ENCODE data around the gene GFRA1. TPM values are rescaled to one million over a fixed set of nuclear protein-coding genes. Genes with fewer than 3 reads are reported as not detected.
"Not testable (repeated sequence)": the region's sequence is repeated elsewhere in the genome, so short reads cannot be mapped to it uniquely, and the experiment has no call there.

GFRA1 gene
- total RNA-seq, 3 donors from 2014 or later, result 0.03 to 0.11 (median 0.08) TPM

- DNase-seq (no peak), ATAC-seq (no peak)
- Mint-ChIP-seq H3K4me3 (no peak overlapping the region), H3K27me3 (ENCODE audit: low read depth) (peaks cover 2% of the 10 kb centered on the region), H3K9me3 (peaks cover 3% of the 10 kb centered on the region), H3K4me1 (ENCODE audit: low read depth) (no peaks in the 10 kb centered on the region), H3K36me3 (ENCODE audit: insufficient read depth) (no peaks in the 10 kb centered on the region)
These were observed 89.1 kb downstream of the GFRA1 start for GRCh38 chr10:116183733-116184511.

DNA sequence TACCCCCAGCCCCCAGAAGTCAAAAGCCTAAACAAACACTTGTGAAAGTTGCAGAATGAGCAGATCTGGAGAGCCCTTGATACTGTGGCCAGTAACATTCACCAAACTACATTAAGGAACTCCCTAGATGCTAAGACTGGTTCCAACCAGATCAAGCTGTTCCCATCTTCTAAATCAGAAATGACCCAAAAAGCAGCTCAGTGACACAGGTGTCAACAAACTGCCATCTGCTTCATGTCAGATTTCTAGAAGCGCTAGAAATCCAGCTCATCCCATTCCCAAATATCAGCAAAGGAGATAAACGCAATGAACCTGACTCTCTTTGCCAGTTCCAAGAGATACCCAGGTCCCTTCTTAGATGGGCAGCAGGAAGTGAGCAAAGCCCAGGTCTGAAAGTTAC is 90.6 kb downstream of the GFRA1 start:
- H3K4me1 Mint-ChIP-seq (ENCODE audit: low read depth), result no peaks in the 10 kb centered on the region
- H3K9me3 Mint-ChIP-seq, result peaks cover 3% of the 10 kb centered on the region
- no peaks in the 10 kb centered on the region for H3K36me3 Mint-ChIP-seq (ENCODE audit: insufficient read depth)
- DNase-seq (no peak), ATAC-seq (no peak)
- H3K4me3 Mint-ChIP-seq, result no peak overlapping the region
- peaks cover 2% of the 10 kb centered on the region for H3K27me3 Mint-ChIP-seq (ENCODE audit: low read depth)

GRCh38 chr10:116178086-116178605 is 94.9 kb downstream of the GFRA1 start:
- Mint-ChIP-seq H3K4me3 (no peak overlapping the region), H3K9me3 (peaks cover 3% of the 10 kb centered on the region), H3K36me3 (ENCODE audit: insufficient read depth) (no peaks in the 10 kb centered on the region), H3K4me1 (ENCODE audit: low read depth) (no peaks in the 10 kb centered on the region), H3K27me3 (ENCODE audit: low read depth) (peaks cover 2% of the 10 kb centered on the region)
- ATAC-seq (no peak), DNase-seq (no peak)

- Mint-ChIP-seq H3K4me3 (no peak overlapping the region), H3K9me3 (peaks cover 3% of the 10 kb centered on the region), H3K4me1 (ENCODE audit: low read depth) (no peaks in the 10 kb centered on the region), H3K27me3 (ENCODE audit: low read depth) (peaks cover 2% of the 10 kb centered on the region), H3K36me3 (ENCODE audit: insufficient read depth) (no peaks in the 10 kb centered on the region)
- no peak for ATAC-seq
- no peak for DNase-seq
These were observed 97.8 kb downstream of the GFRA1 start for GRCh38 chr10:116175231-116175630.

- no peaks in the 10 kb centered on the region for H3K4me1 Mint-ChIP-seq (ENCODE audit: low read depth)
- peaks cover 4% of the 10 kb centered on the region for H3K9me3 Mint-ChIP-seq
- no peaks in the 10 kb centered on the region for H3K27me3 Mint-ChIP-seq (ENCODE audit: low read depth)
- no peak overlapping the region for H3K4me3 Mint-ChIP-seq
- no peaks in the 10 kb centered on the region for H3K36me3 Mint-ChIP-seq (ENCODE audit: insufficient read depth)
- ATAC-seq (no peak), DNase-seq (no peak)
These were observed 101.5 kb downstream of the GFRA1 start for GRCh38 chr10:116171505-116171904.

- ATAC-seq (no peak), DNase-seq (no peak)
- no peak overlapping the region for H3K4me3 Mint-ChIP-seq
- H3K4me1 Mint-ChIP-seq (ENCODE audit: low read depth), result no peaks in the 10 kb centered on the region
- no peaks in the 10 kb centered on the region for H3K27me3 Mint-ChIP-seq (ENCODE audit: low read depth)
- no peaks in the 10 kb centered on the region for H3K36me3 Mint-ChIP-seq (ENCODE audit: insufficient read depth)
- peaks cover 4% of the 10 kb centered on the region for H3K9me3 Mint-ChIP-seq
These were observed 102.2 kb downstream of the GFRA1 start for GRCh38 chr10:116170815-116171250.

DNA sequence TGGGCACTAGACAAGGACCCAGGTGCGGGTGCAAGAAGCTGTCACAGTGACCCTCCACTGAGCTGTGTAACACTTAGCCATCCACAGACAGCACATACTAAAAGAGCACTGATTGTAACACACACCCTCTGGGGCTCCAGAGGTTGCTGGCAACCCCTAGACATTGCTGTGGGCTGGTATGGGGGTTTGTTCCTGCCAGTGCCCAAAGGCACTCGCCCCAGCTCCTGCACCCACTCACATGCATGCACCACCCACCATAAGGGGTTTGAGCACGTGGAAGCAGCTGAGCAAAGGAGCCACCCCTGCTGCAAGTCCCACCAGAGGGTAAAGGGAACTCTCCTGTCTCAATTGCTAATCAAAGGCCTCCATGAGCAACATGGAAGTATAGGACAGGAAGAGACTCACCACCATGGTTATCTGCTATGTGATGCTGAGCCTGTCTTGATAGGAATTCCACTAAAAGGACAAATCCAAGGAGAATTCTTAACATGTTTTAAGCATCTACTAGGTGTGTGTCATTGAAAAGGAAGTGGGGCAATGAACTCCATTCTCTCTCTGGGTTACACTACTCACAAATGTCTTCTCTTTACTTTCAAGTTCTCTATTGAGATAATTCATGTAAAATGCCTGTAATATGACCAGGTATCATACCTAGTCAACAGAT is 103.1 kb downstream of the GFRA1 start:
- no peak for ATAC-seq
- H3K27me3 Mint-ChIP-seq (ENCODE audit: low read depth), result no peaks in the 10 kb centered on the region
- no peaks in the 10 kb centered on the region for H3K36me3 Mint-ChIP-seq (ENCODE audit: insufficient read depth)
- H3K4me3 Mint-ChIP-seq, result no peak overlapping the region
- H3K9me3 Mint-ChIP-seq, result peaks cover 4% of the 10 kb centered on the region
- no peaks in the 10 kb centered on the region for H3K4me1 Mint-ChIP-seq (ENCODE audit: low read depth)
- DNase-seq, result no peak

DNA sequence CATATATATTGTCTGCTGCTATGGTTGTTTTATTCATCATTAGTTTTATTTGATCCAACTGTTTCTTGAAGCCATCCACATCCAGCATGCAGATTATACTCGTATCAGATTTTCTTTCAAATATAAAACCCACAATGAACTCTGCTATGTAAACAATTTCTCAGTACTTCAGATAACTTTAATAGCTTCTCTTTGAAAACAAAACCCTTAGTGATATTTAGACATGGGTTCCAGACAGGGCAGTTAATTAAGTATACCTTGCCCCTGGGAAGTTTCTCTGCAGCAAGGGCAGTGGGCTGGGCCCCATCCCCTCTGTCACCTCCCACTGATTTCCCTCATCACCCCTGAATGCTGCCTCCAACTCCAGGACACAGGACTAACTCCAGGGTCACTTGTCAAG is 104.3 kb downstream of the GFRA1 start:
- Mint-ChIP-seq H3K36me3 (ENCODE audit: insufficient read depth) (no peaks in the 10 kb centered on the region), H3K9me3 (peaks cover 4% of the 10 kb centered on the region), H3K27me3 (ENCODE audit: low read depth) (no peaks in the 10 kb centered on the region), H3K4me1 (ENCODE audit: low read depth) (no peaks in the 10 kb centered on the region), H3K4me3 (no peak overlapping the region)
- DNase-seq (no peak), ATAC-seq (no peak)

DNA sequence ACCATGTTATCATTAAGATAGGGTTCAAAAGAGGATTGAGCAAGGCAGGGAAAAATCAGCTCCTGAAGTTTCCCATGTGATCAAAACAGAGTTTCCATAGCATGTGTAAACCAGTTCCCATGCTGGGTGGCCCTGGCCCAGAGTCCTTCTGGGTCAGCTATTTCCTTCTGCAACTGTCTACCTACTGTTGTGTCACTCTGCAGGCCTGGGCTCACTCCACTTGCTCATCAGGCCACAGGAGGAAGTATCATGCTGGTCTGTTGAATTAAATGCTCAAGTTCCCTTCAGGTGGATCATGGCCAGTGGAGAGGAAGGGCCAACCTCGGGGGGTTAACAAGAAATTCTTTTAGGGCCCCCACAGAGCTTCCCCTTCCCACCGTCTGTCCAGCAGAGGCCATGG is 104.7 kb downstream of the GFRA1 start:
- no peak overlapping the region for H3K4me3 Mint-ChIP-seq
- H3K27me3 Mint-ChIP-seq (ENCODE audit: low read depth), result no peaks in the 10 kb centered on the region
- ATAC-seq (no peak), DNase-seq (no peak)
- H3K36me3 Mint-ChIP-seq (ENCODE audit: insufficient read depth), result no peaks in the 10 kb centered on the region
- peaks cover 4% of the 10 kb centered on the region for H3K9me3 Mint-ChIP-seq
- no peaks in the 10 kb centered on the region for H3K4me1 Mint-ChIP-seq (ENCODE audit: low read depth)

GRCh38 chr10:116165941-116166340 is 107.1 kb downstream of the GFRA1 start:
- H3K36me3 Mint-ChIP-seq (ENCODE audit: insufficient read depth); H3K4me3 Mint-ChIP-seq; H3K4me1 Mint-ChIP-seq (ENCODE audit: low read depth); ATAC-seq; H3K27me3 Mint-ChIP-seq (ENCODE audit: low read depth); DNase-seq; H3K9me3 Mint-ChIP-seq: not testable (repeated sequence)

GRCh38 chr10:116164291-116164690 is 108.7 kb downstream of the GFRA1 start:
- ATAC-seq, result no peak
- Mint-ChIP-seq H3K27me3 (ENCODE audit: low read depth) (no peaks in the 10 kb centered on the region), H3K4me1 (ENCODE audit: low read depth) (no peaks in the 10 kb centered on the region), H3K36me3 (ENCODE audit: insufficient read depth) (no peaks in the 10 kb centered on the region), H3K9me3 (peaks cover 4% of the 10 kb centered on the region), H3K4me3 (no peak overlapping the region)
- DNase-seq, result no peak

- Mint-ChIP-seq H3K4me1 (ENCODE audit: low read depth) (no peaks in the 10 kb centered on the region), H3K27me3 (ENCODE audit: low read depth) (no peaks in the 10 kb centered on the region), H3K4me3 (no peak overlapping the region), H3K36me3 (ENCODE audit: insufficient read depth) (no peaks in the 10 kb centered on the region), H3K9me3 (peaks cover 4% of the 10 kb centered on the region)
- DNase-seq (no peak), ATAC-seq (no peak)
These were observed 109.5 kb downstream of the GFRA1 start for GRCh38 chr10:116163333-116164131.

DNA sequence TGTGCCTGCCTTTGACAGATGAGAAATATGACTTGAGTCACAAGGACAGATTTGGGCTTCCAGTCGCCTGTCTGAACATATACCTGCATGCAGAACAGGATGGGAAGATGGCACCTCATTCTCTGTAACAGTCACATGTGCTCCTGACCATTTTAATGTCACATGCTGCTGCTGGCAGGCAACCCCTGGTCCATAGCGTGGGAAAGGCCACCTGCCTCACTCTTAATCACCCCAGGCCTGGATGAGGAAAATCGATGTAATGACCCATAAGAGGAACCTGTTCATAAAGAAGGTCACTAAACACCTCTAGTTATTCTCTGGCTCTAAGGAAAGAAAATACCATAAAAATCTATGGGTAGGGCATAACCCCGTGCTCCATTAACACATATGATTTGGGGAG is 110.2 kb downstream of the GFRA1 start:
- no peak for DNase-seq
- no peaks in the 10 kb centered on the region for H3K27me3 Mint-ChIP-seq (ENCODE audit: low read depth)
- no peak overlapping the region for H3K4me3 Mint-ChIP-seq
- H3K4me1 Mint-ChIP-seq (ENCODE audit: low read depth), result no peaks in the 10 kb centered on the region
- H3K9me3 Mint-ChIP-seq, result peaks cover 4% of the 10 kb centered on the region
- no peaks in the 10 kb centered on the region for H3K36me3 Mint-ChIP-seq (ENCODE audit: insufficient read depth)
- no peak for ATAC-seq

- ATAC-seq (no peak), DNase-seq (no peak)
- no peak overlapping the region for H3K4me3 Mint-ChIP-seq
- no peaks in the 10 kb centered on the region for H3K4me1 Mint-ChIP-seq (ENCODE audit: low read depth)
- H3K36me3 Mint-ChIP-seq (ENCODE audit: insufficient read depth), result no peaks in the 10 kb centered on the region
- no peaks in the 10 kb centered on the region for H3K27me3 Mint-ChIP-seq (ENCODE audit: low read depth)
- no peaks in the 10 kb centered on the region for H3K9me3 Mint-ChIP-seq
These were observed 112.7 kb downstream of the GFRA1 start for GRCh38 chr10:116160271-116160670.

All from activated T-cell treated with anti-CD3 and anti-CD28 coated beads, Interleukin-2, amount 50 U/mL, for 4 hours (primary cell).